NCI-H1105 (cell line): Measurements from ENCODE around the gene PTP4A2.

Experiments used
- DNase-seq: peaks from one replicate; lab custom pipeline; 2025; lab: John Stamatoyannopoulos, UW

The PTP4A2 gene

GRCh38 chr1:31859044-31859443, 79.1 kb downstream of the PTP4A2 start:
- DNase-seq: no peak

DNA sequence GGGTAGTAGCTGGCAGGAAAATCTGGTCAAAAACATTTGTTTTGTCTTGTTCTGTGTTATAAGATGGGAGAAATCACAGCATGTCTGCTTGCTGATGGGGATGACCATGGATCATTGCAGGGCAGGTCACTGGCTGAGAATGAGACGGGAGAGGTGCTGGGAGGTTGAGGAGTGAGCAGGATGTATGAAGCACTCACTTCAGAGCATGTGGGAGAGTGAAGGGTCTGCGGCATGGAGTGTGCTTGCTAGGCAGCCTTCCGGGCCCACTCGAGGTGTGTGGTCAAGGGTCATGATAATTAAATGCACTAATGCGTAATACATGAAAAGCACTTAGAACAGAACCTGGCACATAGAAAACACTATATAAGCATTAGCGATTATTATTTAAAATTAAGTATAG, 80.3 kb downstream of the PTP4A2 start:
- DNase-seq: no peak
